Measurements from ENCODE around the gene UGDH. TPM values are rescaled to one million over a fixed set of nuclear protein-coding genes. Genes with fewer than 3 reads are reported as not detected.
"Not testable (repeated sequence)": the region's sequence is repeated elsewhere in the genome, so short reads cannot be mapped to it uniquely, and the experiment has no call there.

UGDH gene
- total RNA-seq, 2 experiments from 2014 or later = 30.2 to 31.3 TPM

GRCh38 chr4:39528061-39528465 is 824 bp upstream of the UGDH start:
- Mint-ChIP-seq H3K27me3 (no peaks in the 10 kb centered on the region), H3K4me3 (peak overlapping the region; percentile 87), H3K36me3 (ENCODE audit: low read depth) (peaks cover 30% of the 10 kb centered on the region), H3K4me1 (peaks cover 16% of the 10 kb centered on the region), H3K9me3 (ENCODE audit: low read depth) (peaks cover 23% of the 10 kb centered on the region), H3K27ac (peak overlapping the region; percentile 81)
- ChIA-PET POLR2A (interaction anchor here (0.6 to 1.2 kb wide), 2 partner anchors 125 to 163 kb away, joined by 4 to 6 read pairs; partner anchors contain the start of gene RFC1), CTCF (interaction anchor here (0.6 kb wide), 1 partner anchor 113 kb away, joined by 3 read pairs; no protein-coding TSS in a partner anchor)
- intact Hi-C loops (cut with DNase I, micrococcal nuclease) = loop anchor here in 1 of 2 experiments (5.0 to 10.0 kb wide), 3 partner anchors 94 to 863 kb away; partner anchors contain the start of gene KLF3
- ATAC-seq (no peak), DNase-seq (no peak)

GRCh38 chr4:39526765-39527295 is 409 bp downstream of the UGDH start:
- DNase-seq (peak; percentile 61), ATAC-seq (no peak)
- H3K27me3 Mint-ChIP-seq = no peaks in the 10 kb centered on the region
- intact Hi-C loops (cut with DNase I, micrococcal nuclease) = loop anchor here (1.0 to 10.0 kb wide), 14 partner anchors 58 to 862 kb away; partner anchors contain the start of genes RPL9 (in 2 of the 2), KLF3 (in 1 of the 2), LIAS (in 1 of the 2) and N4BP2 (in 1 of the 2)
- ChIA-PET CTCF (interaction anchor here (0.5 to 2.1 kb wide), 7 partner anchors 18 to 472 kb away, joined by 3 to 7 read pairs (median 3); no protein-coding TSS in a partner anchor), POLR2A (interaction anchor here (0.6 to 1.2 kb wide), 5 partner anchors 14 to 1115 kb away, joined by 3 to 9 read pairs (median 6); partner anchors contain the start of genes RFC1 and SMIM14)
- H3K27ac Mint-ChIP-seq = peak overlapping the region; percentile 82
- peaks cover 16% of the 10 kb centered on the region for H3K4me1 Mint-ChIP-seq
- H3K36me3 Mint-ChIP-seq (ENCODE audit: low read depth) = peaks cover 17% of the 10 kb centered on the region
- peak overlapping the region; percentile 87 for H3K4me3 Mint-ChIP-seq
- peaks cover 14% of the 10 kb centered on the region for H3K9me3 Mint-ChIP-seq (ENCODE audit: low read depth)

- Mint-ChIP-seq H3K4me3 (peak overlapping the region; percentile 87), H3K36me3 (ENCODE audit: low read depth) (peaks cover 11% of the 10 kb centered on the region), H3K27me3 (no peaks in the 10 kb centered on the region), H3K27ac (peak overlapping the region; percentile 82), H3K4me1 (peaks cover 16% of the 10 kb centered on the region), H3K9me3 (ENCODE audit: low read depth) (peaks cover 6% of the 10 kb centered on the region)
- ATAC-seq (no peak), DNase-seq (no peak)
- ChIA-PET POLR2A (interaction anchor here (0.6 kb wide), 1 partner anchor 86 kb away, joined by 3 read pairs; no protein-coding TSS in a partner anchor), CTCF (interaction anchor here (0.6 to 2.1 kb wide), 2 partner anchors 57 to 271 kb away, joined by 3 to 7 read pairs; no protein-coding TSS in a partner anchor)
- intact Hi-C loops (cut with DNase I, micrococcal nuclease) = loop anchor here (2.0 to 10.0 kb wide), 8 partner anchors 67 to 861 kb away; partner anchors contain the start of genes KLF3 (in 1 of the 2), LIAS (in 1 of the 2), N4BP2 (in 1 of the 2) and PDS5A (in 1 of the 2)
Measured at GRCh38 chr4:39525822-39526690, 1.2 kb downstream of the UGDH start.

GRCh38 chr4:39524161-39524957 is 2.9 kb downstream of the UGDH start:
- intact Hi-C loops (cut with DNase I, micrococcal nuclease) = loop anchor here in 1 of 2 experiments (10.0 kb wide), 1 partner anchor 860 kb away; the partner anchor contains the start of gene KLF3
- Mint-ChIP-seq H3K27me3 (no peaks in the 10 kb centered on the region), H3K4me1 (peaks cover 16% of the 10 kb centered on the region), H3K27ac (no peak overlapping the region), H3K9me3 (ENCODE audit: low read depth) (no peaks in the 10 kb centered on the region), H3K4me3 (no peak overlapping the region), H3K36me3 (ENCODE audit: low read depth) (no peaks in the 10 kb centered on the region)
- no peak for ATAC-seq
- ChIA-PET POLR2A (no interaction called here), CTCF (interaction anchor here (1.0 kb wide), 1 partner anchor 114 kb away, joined by 3 read pairs; the partner anchor contains the start of gene SMIM14)
- no peak for DNase-seq

- Mint-ChIP-seq H3K4me1 (peaks cover 10% of the 10 kb centered on the region), H3K9me3 (ENCODE audit: low read depth) (no peaks in the 10 kb centered on the region), H3K27me3 (no peaks in the 10 kb centered on the region), H3K4me3 (no peak overlapping the region), H3K27ac (no peak overlapping the region), H3K36me3 (ENCODE audit: low read depth) (no peaks in the 10 kb centered on the region)
- DNase-seq (no peak), ATAC-seq (no peak)
- ChIA-PET POLR2A (no interaction called here), CTCF (interaction anchor here (0.6 kb wide), 1 partner anchor 20 kb away, joined by 3 read pairs; no protein-coding TSS in a partner anchor)
- intact Hi-C loops (cut with DNase I, micrococcal nuclease) = loop anchor here in 1 of 2 experiments (10.0 kb wide), 1 partner anchor 857 kb away; the partner anchor contains the start of gene KLF3
Measured at GRCh38 chr4:39522068-39522467, 5.2 kb downstream of the UGDH start.

- ChIA-PET CTCF (no interaction called here), POLR2A (no interaction called here)
- Mint-ChIP-seq H3K36me3 (ENCODE audit: low read depth) (no peaks in the 10 kb centered on the region), H3K27me3 (no peaks in the 10 kb centered on the region), H3K27ac (no peak overlapping the region), H3K9me3 (ENCODE audit: low read depth) (no peaks in the 10 kb centered on the region), H3K4me1 (peaks cover 8% of the 10 kb centered on the region), H3K4me3 (no peak overlapping the region)
- intact Hi-C loops (cut with DNase I, micrococcal nuclease) = loop anchor here in 1 of 2 experiments (10.0 kb wide), 1 partner anchor 857 kb away; the partner anchor contains the start of gene KLF3
- no peak for DNase-seq
- no peak for ATAC-seq
Measured at GRCh38 chr4:39521253-39521919, 5.9 kb downstream of the UGDH start.

- no peak overlapping the region for H3K27ac Mint-ChIP-seq
- intact Hi-C loops (cut with DNase I, micrococcal nuclease) = no loop called here
- no peak for DNase-seq
- POLR2A ChIA-PET = no interaction called here
- no peaks in the 10 kb centered on the region for H3K36me3 Mint-ChIP-seq (ENCODE audit: low read depth)
- no peak for ATAC-seq
- no peaks in the 10 kb centered on the region for H3K9me3 Mint-ChIP-seq (ENCODE audit: low read depth)
- H3K4me3 Mint-ChIP-seq = no peak overlapping the region
- no peaks in the 10 kb centered on the region for H3K4me1 Mint-ChIP-seq
- H3K27me3 Mint-ChIP-seq = no peaks in the 10 kb centered on the region
- CTCF ChIA-PET = interaction anchor here (0.6 kb wide), 1 partner anchor 37 kb away, joined by 3 read pairs; no protein-coding TSS in a partner anchor
Measured at GRCh38 chr4:39518484-39518883, 8.8 kb downstream of the UGDH start.

- Mint-ChIP-seq H3K27me3 (no peaks in the 10 kb centered on the region), H3K4me3 (no peak overlapping the region), H3K4me1 (no peaks in the 10 kb centered on the region), H3K36me3 (ENCODE audit: low read depth) (peaks cover 2% of the 10 kb centered on the region), H3K9me3 (ENCODE audit: low read depth) (no peaks in the 10 kb centered on the region), H3K27ac (no peak overlapping the region)
- intact Hi-C loops (cut with DNase I, micrococcal nuclease) = no loop called here
- ChIA-PET POLR2A (no interaction called here), CTCF (no interaction called here)
- DNase-seq = no peak
- ATAC-seq = no peak
Measured at GRCh38 chr4:39516407-39516966, 10.8 kb downstream of the UGDH start.

- H3K9me3 Mint-ChIP-seq (ENCODE audit: low read depth); POLR2A ChIA-PET; H3K36me3 Mint-ChIP-seq (ENCODE audit: low read depth); H3K4me1 Mint-ChIP-seq; H3K27me3 Mint-ChIP-seq; CTCF ChIA-PET; DNase-seq; intact Hi-C loops (cut with DNase I, micrococcal nuclease); H3K4me3 Mint-ChIP-seq; ATAC-seq; H3K27ac Mint-ChIP-seq: not testable (repeated sequence)
Measured at GRCh38 chr4:39515669-39516401, 11.4 kb downstream of the UGDH start.
